CD4-positive, alpha-beta T cell treated with Interleukin-15 for 4 hours (primary cell): ENCODE results near the gene RAB3A.
A peak's percentile ranks its signal among the peaks of the same experiment; 100 is the strongest.

Experiments used
- DNase-seq: peaks from one replicate; pipeline ENCODE4 v3.0.0-alpha.2; 2020; ENCODE audit warnings: low spot score

Gene RAB3A, protein sequence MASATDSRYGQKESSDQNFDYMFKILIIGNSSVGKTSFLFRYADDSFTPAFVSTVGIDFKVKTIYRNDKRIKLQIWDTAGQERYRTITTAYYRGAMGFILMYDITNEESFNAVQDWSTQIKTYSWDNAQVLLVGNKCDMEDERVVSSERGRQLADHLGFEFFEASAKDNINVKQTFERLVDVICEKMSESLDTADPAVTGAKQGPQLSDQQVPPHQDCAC

DNA sequence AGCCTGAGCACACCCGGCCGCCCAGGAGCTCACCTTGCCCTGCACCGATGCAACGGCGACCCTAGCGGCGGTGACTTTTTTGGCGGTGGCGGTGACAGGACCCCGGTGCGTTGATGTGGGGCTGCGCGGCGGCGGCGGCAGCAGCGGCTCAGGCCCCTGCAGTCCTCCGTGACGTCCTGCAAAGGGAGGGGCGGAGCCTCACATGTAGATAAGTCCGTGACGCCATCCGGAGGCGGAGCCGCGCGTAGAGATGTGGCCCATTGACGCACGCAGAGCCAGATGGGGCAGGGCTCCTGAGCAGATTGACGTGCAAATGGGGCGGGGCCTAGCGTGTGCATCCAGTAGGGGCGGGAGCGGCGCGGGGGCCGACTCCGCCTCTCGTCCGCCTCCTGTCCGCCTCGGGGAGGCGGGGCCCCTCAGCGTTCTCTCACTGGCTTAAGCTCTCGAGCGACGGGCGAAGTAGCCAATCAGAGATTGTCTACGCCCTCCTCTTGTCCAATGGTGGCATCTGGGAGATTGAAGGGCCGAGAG, at the start of gene RAB3A:
Gene RAB3A, minus strand, starts transcription at position 180 of the 531 bp plus-strand sequence. CDS start 1,302 bp downstream, outside the sequence.
- DNase-seq, result peak; percentile 99

DNA sequence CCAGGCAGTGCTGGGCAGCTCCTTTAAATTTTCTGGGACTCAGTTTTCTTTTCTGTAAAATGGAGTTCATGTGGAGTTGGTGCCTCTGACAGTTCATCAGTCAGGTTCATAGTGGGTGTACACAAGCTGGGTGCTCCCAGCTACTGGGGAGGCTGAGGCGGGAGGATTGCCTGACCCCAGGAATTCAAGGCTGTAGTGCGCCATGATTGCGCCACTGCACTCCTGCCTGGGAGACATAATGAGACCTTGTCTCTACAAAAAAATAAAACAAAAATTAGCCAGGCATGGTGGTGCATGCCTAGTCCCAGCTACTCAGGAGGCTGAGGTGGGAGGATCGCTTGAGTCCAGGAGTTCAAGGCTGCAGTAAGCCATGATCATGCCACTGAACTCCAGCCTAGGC, 49.3 kb upstream of the RAB3A start:
- no peak for DNase-seq

DNA sequence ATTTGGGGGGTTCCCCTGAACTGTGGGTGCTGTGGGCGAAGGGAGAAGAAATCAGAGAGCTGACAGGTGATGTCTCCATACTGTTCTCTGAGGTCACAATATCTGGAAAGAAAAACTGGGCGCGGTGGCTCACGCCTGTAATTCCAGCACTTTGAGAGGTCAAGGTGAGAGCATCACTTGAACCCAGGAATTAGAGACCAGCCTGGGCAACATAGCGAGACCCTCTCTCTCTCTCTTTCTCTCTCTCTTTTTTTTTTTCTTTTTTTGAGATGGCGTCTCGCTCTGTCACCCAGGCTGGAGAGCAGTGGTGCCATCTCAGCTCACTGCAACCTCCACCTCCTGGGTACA, 48.5 kb upstream of the RAB3A start:
- DNase-seq, result no peak

DNA sequence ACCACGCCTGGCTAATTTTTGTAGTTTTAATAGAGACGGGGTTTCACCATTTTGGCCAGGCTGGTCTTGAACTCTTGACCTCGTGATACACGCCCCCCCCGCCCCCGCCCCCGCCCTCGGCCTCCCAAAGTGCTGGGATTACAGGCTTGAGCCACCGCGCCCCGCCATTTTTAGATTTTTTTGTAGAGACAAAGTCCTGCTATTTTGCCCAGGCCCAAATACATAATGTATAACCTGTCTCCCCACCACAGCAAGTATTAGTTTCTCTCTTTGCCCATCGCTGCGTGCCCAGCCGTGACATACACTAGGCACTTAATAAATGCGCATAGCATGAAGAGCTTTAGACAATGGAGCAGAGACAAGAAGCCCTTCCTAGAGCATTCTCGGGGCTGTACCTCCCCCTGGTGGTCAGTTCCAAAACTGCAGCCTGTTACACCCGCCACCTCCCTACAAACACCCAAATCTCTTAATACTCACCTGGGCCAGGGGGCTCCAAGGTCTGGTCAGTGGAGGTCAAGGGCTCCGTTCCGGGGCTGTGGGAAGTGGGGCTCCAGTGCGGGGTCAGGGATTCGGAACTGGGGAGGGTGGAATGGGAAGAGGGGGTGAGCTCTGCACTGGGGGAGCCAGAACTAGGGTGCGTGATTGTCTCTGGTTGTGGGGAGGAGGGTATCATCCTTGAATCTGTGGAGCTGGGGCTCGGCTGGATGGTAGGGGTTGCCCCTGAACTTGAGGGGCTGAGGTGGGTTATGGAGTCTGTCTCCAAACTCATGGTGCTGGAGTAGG, 47.9 kb upstream of the RAB3A start:
- DNase-seq, result peak; percentile 82

DNA sequence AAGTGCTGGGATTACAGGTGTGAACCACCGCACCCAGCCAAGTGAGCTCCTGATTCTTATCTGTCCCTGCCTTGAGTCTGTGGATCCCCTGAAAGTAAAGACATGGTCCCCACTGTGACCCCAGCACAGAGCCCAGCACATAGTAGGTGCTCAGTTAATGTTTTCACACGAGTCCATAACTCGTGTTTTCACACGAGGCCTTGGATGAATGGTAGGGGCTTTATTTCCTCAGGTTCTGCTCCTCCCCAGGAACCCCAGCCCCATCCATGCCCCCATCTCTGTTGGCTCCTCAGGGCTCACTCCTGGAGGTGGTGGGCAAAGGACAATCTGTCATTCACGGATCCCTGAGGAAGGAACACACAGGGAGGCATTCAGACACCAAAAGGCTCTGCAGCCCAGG, 46.0 kb upstream of the RAB3A start:
- no peak for DNase-seq

DNA sequence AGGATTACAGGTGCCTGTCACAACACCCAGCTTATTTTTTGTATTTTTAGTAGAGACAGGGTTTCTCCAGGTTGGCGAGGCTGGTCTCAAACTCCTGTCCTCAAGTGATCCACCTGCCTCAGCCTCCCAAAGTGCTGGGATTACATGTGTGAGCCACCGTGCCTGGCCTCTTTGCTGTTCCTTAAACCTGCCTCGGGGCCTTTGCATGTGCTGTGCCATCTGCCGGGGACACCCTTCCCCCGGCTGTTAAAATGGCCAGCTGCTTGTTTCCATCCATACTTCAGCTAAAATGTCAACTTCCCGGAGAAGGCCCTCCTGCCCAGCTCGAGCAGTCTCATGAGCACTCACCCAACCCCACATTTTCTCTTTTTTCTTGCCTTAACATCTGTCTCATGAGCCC, 41.5 kb upstream of the RAB3A start:
- DNase-seq, result no peak

DNA sequence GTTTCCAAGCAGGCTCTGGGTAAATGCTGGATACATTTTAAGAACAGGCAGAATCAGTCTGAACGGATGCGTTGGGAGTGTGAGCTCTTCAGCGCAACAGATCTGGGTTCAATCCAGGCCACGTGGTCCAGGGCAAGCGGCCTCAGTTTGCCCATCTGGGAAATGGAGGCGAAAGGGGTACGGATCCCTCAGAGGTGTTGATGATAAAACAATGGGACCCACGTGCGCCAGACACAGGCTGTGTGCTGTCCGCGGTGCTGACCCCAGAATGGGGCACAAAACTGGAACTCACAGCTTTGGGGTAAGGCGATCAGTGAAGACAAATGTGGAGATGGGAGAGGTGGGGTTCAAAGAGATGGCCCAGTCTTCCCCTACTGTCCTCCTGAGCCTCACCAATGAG, 35.5 kb upstream of the RAB3A start:
- no peak for DNase-seq

DNA sequence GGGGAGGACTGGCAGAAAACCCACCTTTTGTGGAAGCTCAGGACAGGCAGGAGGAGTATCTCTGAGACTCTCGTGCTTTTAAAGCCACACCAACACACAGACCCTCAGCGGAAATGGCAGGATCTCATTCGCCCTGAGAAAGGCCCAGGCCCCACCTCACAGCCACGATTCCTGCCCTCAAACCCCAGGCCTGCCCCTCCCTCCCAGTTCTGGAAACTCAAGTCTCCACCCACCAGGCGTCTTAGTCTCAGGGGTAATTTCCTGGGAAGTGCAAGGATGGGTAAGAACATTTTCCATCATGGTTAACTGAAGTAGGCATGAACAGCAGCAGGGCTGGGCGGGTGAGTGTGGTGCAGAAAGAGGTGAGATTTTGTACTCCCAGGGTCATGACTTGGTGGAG, 30.4 kb upstream of the RAB3A start:
- no peak for DNase-seq

DNA sequence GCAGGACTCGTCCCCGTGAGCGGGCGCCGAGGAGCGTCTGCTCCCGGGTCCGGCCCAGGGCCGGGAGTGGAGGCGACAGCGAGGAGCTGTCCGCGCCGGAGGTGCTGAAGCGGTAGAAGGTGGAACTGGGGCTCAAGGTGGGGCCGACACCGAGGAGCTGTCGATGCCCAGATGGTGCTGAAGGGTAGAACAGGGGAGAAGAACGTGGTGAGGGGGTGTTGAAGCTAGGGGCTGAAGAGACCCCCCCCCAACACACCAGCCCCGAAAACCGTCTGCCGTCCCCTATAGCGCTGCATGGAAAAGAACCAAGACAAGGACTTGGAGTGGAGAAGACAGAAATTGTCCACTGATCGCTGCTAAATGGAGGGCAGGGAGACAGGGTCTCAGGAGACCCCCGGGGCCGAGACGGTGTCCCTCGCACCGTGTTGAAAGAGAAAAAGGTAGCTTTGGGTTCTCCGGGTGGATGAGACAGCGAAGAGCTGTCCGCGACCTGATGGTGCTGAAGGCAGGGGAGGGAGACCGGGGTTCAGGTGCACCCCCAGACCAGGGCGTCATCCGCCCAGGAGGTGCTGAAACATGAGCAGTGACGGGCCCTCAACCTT, 29.5 kb upstream of the RAB3A start:
- DNase-seq, result peak; percentile 21

DNA sequence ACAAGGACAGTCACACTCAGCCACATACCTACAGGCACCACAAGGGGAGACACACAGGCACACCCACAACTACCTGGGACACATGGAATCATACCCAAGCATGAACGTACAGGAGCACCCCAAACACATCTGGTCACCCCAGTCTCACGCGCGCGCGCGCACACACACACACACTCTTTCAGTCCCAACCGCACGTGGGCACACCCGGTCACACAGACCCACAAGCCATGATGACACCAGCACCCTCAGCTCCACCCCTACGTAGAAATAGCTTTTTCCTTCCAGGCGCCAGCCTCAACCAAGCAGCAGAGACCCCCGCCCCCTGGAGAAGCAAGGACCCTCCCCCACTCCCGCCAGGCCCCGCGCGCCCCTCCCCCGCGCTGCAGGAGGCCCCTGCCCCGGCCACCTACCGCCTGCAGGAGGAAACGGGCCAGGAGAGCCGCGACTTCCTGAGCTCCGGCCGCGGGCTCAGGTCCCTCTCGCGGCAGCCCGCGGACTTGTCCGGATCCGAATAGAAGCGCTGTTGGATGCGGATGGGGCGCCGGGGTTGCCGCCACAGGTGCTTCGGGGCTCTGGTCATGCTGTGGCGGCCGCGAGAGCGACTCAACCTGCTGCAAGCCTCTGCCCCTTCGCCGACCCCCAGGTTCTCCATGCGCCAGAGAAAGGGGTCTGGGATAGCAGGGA, 28.8 kb upstream of the RAB3A start:
- DNase-seq, result no peak

DNA sequence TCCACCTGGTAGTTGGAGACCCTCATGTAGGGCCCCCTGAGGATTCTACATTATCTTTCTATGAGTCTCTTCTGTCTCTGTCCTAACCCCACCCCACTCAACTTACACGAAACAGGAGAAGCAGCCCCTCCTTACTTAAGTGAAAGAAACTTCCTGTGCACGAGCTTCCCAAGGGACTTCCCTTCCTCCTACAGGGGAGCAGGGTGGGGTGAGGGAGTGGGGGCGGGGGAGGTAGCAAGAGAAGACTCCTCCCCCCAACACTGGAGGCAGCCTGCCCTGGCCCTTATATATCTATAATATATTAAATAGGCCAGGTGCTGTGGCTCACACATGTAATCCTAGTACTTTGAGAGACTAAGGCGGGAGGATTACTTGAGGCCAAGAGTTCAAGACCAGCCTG, 27.9 kb upstream of the RAB3A start:
- no peak for DNase-seq

DNA sequence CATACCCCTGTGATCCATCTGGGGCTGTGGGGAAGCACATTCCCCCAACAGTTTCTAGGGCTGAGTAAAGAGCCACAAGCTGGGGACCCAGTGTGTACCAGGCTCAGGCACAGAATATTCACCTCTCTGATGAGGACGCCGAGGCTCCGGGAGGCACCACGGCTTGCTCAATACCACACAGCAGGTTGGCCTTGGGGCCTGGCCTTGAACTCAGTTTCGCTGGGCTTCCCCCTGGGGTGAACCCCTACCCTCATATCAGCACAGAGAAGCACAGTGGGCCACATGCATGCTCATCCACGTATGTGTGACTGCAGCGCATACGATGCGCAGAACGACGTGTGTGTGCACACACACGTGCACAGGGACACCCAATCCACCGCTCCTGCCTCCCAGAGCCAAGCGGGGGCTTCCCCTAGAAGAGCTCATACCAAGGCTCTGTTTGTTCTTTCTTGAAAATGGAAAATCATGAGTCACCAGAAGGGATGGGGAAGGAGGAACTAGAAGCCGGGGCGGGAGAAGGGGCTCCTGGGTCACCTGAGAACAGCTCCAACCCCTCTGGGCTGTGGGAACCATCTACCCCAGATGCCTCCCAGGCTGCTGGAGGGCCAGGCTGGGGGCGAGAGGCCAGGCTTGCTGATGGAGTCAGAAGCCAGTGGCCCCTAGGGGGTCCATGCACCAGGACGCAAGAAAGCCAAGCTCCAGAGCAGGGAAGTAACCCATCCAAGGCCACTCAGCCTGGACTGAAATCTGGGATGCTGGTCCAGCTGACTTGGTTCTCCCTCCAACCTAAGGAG, 27.3 kb upstream of the RAB3A start:
- DNase-seq, result no peak

DNA sequence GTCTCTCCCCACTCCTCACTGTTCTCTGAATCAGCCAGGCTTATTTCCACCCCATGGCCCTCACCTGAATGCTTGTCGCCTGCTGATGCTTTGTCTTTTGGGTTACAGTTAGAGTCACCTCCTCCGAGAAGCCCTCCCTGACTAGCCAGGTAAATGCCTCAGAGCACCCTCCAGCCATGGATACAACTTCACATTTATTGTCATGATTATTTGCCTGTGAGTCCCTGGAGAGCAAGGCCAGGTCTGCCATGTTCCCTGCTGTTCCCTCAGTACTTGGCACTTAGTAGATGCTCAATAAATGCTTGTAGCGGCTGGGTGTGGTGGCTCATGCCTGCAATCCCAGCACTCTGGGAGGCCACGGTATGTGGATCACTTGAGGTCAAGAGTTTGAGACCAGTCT, 26.1 kb upstream of the RAB3A start:
- no peak for DNase-seq

DNA sequence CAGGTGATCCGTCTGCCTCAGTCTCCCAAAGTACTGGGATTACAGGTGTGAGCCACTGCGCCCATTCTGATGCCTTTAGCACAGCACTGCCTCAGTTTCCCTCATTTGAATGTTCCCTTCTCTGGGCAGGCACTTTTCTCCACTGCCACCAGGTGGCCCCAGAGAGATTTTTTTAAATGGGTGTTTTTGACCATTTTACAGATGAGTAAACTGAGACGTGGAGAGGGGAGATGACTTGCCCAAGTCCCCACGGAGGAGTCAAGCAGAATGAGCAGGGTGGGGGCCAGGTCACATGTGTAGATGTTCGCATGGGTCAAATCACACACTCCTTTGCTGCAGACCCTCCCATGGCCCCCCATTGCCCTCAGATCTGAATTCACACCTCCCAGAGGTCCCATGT, 25.6 kb upstream of the RAB3A start:
- no peak for DNase-seq

DNA sequence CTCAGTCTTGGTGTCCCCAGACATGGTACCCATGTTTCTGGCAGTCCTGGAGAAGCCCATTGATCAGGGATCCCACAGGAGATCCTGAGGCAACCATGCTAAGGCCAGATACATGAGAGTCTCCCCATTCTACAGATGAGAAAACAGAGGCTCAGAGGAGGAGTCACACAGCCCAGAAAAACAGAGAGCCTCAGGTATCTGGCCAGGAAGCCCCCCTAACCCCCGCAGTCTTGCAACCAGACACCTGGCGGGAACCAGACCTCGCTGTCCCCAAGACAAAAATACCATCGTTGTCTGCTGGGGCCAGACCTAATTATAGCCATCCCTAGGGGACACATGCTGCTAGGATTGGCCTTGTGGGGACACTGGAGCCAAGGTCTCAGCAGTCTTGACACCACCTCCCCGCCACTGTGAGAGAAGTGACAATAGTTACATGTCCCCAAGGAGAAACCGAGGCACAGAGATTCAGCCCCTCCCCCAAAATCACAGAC, 24.0 kb upstream of the RAB3A start:
- no peak for DNase-seq

DNA sequence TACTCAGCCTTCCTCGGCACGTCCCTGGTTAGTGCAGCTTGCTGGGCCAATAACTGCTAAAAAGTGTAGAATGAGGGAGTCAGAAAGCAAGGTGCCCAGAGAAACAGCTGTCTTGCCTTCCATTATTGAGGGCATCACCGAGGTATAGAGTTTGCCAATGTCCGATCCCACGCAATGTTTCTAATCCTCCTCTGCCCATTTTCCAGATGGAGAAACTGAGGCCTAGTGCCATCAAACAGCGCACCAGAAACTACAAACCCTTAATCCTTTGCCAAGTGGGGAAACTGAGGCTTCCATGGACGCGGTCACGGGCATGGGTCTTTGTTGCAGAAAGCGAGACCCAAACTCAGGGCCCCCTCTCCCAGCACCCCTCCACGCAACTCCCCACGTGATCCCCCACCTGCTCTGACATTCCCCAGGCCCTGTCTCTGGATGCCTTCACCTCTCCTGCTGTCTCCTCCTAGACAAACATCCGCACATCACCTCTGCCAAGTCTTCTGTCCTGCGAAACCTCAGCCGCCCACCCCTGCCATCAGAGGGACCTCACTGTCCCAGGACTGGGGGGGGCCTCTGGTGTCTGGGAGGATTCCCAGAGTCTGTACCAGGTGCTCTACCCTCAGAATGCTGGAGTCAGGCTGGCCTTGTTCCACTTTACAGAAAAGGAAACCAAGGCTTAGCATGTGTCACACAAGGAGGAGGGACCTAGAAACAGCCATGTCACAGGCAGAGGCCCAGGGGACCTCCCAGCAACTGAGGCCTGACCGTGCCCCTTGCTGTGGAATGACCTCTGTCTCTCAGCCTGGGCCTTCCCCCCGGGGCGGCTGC, 23.3 kb upstream of the RAB3A start:
- DNase-seq, result no peak

DNA sequence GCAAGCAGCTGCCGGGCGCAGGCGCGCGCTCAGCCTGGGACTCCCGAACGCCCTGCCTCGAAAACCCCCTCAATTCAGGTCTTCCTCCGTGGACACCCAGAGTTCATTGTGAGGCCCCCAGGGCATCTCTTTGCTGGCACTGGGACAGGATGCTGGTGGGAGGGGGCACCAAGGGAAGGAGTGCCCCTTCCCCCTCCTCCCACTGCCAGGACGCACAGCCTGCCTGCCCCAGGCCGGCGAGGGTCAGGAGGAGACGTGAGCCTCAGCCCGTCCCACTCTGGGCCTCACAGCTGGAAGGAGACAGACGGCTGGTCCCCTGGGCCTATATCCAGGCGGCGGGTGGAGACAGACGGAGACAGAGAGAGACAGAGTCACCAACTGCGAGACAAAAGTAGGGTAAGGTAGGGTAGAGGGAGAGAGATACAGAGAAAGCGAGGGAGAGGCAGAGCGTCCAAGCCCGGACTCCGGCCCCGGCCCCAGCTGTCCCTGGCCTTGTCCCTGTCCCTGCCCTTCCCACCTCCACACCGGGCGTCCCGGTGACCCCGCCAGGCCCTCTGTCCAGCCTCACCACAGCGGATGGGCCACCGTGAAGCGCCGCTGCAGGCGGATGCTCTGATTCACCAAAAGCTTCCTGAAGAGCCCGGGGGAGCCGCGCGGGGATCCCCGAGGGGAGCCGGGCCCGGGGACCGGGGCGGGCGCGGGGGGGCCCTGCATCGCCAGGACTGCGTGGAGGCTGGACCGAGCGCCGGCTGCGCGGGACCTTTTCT, 22.0 kb upstream of the RAB3A start, which contains the start of gene PDE4C:
Gene PDE4C, minus strand, starts transcription at position 737 of the 767 bp plus-strand sequence. Its CDS starts 23 bp downstream, at position 714.
- no peak for DNase-seq

DNA sequence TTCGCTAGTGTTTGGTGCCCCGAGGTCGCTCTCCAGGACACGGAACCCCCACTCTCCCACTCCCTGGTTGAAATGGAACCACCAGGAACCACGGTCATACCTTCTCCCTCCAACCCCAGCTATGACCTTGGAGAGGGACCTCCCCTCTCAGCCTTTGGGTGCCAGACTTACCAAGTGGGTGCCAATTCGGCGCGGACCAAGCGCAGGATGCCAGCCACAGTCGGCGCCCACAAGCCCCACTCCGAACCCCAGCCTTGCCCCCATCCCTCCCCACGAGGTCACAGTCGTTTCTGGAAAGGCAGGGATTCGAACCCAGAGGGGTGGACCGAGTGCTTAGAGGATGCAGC, 21.5 kb upstream of the RAB3A start:
- no peak for DNase-seq

DNA sequence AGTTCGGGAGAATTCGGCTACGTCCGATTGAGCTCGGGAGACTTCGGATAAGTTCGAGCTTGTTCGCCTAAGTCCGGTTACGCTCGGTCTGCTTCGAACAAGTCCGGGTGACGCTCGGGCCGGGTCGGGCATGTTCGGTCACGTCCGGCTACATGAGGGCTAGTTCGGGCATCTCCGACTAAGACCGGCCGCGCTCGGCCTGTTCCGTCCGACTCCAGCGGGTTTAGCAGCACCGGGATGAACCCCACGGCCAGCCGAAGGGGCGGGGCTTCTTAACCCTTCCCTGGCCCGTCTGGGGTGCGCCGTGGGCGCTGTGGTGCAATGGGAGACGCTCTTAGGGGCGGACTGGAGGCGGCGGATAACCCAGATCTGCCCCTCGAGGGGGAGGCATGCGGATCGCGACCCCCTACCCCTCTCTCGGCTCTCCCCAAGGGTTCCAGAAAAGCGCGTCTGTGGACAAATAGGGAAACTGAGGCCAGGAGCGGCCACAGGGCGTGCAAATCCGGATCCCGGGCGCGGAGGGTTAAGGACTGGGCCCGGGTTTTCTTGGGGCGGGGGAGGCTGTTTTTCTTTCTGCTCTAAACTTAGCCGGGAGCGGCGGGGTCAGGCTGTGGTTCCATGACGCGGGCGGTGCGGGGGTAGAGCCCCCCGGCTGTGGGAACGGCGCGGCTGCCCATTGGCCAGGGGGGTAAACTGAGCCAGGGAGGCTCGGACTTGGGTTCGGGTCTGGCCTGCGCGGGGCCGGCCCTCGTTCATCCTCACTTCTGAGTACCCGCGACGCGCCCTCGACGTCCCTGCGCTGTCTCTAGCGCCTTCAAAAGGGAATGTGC, 20.9 kb upstream of the RAB3A start:
- peak; percentile 87 for DNase-seq
